Left colon (tissue), 2 donors: Measurements from ENCODE around the gene SIAH3. TPM values are rescaled to one million over a fixed set of nuclear protein-coding genes. Genes with fewer than 3 reads are reported as not detected.

ENCODE experiments used
- ATAC-seq: fragments of 200-7000 bp; cut with Tn5 transposase; one replicate; pipeline ENCODE4 v1.9.1; 2020; ENCODE audit warnings: mild to moderate bottlenecking, moderate library complexity
- DNase-seq, 2 donors: peaks; one replicate each; pipeline ENCODE4 v3.0.0-alpha.2; 2020
- intact Hi-C, 2 donors: fragments of 100-400 bp; cut with DNase I in 1 of 2; cut with micrococcal nuclease in 1 of 2; formaldehyde crosslinking; loops; one replicate each; pipeline versions ENCODE4 v1.11.2 to v1.14.0; 2022; cut with DNase I, micrococcal nuclease
- total RNA-seq, 2 donors: library from RNA; stranded (reverse); fragmentation: NEBNext Ultra II Directional; extraction: Animal tissue kit (Norgen Biotek cat#: 25700); gene quantifications; one replicate each; pipeline ENCODE4 v1.2.1, GENCODE V29; 2021
- donor health status: DM: no; HTN: no; CAD: no.
- donor health status: DM: yes; HTN: yes; CAD: no.

Gene SIAH3
- total RNA-seq, 2 donors from 2014 or later: not detected

DNA sequence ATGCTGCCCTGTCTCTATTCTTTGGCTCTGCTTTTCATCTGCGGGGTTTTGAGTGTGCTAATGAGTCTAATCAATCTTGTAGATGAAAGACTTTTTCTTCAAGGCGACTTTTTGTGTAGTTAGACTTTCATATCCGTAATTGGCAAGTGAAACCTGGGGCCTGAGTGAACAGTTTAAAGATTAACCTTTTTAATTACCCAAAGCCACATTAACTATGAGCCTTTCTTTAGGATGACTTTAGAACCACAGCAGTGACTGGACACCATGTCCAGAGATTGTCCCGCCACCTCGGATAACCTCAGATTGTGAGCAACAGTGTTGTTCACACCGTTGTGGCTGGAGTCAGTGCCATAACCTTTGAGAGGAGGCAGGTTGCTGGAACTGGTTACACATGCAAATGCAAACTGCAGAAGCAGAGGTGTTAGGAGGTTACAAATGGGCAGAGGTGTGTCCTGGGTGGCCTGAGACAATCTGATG lies 58.7 kb downstream of the SIAH3 start:
- intact Hi-C loops: no loop called here
- DNase-seq: no peak
- ATAC-seq: peak; percentile 88

DNA sequence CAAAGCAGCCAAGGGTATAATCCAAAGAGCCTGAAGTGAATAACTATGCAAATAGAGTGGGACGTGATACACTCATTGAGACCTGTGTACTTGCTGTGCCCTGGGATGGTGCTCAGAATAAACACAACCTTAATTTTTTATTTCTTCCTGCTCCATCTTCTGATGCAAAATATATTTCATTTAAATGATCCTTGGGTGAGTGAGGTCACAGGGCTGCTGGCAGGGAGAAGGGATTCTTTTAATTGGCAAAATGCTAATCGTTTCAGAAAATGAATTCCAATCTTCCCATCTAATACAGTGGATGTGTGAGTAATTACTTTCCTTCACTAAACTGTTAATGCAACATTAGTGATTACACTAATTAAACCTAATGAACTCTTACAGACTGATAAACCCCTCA lies 63.5 kb downstream of the SIAH3 start:
- ATAC-seq (no peak), DNase-seq (no peak)
- intact Hi-C loops: no loop called here

DNA sequence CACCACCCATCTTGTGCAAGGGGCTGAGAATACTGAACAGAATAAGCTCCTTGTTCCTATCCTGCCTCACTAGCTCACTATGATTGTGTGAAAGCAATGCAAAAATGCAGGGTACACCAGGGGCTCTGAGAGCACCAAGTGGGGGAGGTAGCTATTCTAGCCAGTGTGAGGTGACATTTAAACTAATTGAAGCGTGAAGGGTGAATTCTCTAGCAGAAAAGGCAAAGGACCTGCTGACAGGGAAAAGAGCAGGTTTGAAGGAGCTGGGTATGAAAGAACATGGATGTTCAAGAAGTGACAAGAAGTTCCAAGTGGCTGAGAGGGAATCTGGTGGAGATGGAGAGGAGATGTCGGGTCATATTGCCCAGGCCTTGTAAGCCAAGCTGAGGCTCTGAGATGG lies 64.2 kb downstream of the SIAH3 start:
- ATAC-seq: no peak
- no peak for DNase-seq
- intact Hi-C loops: no loop called here

DNA sequence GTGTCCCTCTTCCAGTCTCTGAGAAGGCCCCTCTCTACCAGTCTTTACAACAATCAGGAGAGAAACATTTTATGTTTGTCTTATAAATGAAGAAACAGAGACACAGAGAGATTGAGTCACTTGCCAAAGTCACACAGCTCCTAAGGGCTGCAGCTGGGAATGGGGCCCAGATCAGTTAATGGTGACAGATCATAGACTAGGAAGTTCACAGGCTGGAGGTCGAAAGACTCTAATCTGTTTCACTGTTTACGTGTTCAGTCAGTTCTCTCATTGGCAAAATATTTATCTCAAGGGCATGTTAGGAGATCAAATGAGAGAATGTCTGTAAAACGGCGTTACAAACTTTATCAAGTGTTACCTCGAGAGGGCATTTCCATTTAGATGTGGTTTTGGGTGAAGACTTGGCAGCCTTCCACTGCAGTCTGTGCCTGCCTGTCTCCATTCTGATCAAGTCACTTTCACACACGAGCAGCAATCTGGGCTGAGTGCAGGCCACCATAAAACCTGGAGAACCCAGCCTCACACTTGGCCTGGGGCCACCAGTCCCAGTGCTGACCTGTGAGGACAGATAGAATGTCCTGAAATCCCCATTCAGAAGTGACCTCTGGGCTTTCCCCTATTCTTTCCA lies 65.1 kb downstream of the SIAH3 start:
- no peak for ATAC-seq
- intact Hi-C loops: no loop called here
- DNase-seq: no peak

DNA sequence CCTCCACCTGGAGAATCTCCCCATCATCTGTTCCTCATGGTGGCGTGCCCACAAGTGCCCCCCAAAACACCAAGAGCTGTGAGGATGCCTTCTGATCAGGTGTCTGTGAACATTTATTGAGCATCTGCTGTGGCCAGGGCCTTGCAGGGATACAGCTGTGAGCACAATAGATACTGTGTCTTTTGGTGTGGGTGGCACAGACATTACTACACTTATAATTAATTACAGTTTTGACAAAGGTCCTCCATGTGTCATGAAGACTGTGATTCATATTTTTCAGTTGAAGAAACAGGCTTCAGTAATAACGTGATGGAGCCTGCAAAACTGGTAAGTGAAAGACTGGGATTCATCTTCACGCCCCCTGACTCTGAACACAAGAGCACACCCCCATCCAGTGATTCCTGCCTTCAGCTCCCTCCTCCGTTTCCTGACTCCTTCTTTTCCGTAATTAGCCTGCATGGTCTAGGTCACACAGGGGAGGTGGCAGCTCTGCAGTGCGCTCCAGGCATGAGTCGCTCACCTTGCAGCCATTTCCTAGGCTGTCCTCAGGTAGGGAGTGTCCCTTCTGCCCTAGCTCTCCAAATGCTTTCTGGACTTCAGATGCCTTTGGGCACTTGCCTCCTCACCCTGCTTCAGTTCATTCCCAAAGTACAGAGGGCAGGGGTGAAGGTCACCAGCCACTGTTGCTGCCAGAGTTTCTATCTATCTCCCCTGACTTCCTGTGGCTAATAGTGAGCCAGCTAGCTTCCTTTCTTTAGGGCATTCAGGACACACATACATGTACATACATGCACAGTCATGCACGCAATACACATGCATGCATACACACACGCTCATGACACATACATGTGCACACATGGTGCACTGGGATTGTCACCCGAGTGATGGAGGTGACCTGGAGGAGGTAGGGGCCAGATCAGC lies 66.5 kb downstream of the SIAH3 start:
- no peak for DNase-seq
- ATAC-seq: no peak
- intact Hi-C loops: no loop called here

DNA sequence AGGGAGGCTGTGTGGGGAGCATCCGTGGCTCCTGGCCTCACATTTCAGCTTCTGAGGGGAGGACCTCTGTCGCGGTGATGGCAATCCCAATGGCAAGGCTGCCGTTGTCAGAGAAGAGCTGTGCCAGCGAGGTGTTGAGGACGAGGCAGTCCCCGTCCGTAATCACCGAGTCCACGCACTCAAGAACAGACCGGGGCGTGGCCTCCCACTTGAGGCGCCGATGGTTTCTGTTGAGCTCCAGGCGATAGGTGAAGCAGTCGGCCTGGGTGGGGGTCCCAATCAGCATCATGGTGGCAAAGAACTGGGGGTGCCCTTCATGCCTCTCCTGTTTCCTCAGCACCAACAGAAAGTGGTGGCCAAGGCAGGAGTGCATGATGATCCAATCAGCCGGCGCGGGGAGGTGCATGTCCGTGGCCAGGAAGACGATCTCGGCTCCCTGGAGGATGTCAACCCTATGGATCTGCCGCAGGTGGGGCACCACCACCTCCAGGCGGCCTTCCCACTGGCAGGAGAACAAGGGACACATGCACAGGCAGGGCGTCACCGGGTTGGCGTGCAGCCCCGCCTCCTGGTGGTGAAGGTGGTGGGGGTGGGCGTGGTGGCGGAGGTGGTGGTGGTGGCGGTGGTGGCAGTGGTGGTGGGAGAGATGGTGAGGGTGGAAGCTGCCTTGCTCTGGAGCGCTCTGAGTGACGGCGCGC lies 68.1 kb downstream of the SIAH3 start:
- intact Hi-C loops: no loop called here
- no peak for ATAC-seq

DNA sequence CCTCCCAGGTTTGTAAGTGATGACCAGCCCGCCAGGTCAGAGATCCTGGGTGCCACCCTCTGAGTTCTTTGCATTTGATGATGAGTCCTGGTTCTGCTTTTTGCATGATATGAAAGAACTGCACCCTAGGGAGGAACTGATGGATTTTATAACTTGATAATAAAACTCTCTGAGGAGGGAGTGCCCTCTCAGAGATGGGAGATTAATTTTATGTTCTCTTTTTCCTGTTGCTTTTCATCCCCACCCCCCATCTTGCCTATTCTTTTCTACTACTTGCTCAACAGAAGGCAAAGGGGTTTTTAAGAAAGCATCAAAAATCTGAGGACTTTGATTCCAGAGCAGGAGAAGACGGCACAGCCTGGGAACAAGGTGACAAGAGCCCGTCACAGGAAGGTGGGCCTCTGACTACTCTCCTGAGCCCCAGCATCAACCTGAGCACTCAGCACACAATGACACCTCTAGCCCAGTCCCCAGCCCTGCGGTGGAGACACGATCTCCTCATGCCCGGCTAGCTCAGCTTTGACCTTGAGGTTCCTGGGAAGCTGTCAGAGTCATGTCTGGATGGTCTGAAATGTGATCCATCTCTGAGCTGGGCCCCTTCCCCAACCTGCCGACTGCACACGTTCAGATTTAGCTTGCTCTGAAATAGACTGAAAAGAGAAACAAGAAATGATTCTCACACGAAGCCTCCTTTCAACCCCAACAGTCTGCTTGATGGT lies 69.1 kb downstream of the SIAH3 start:
- intact Hi-C loops: no loop called here
- peak; percentile 87 for ATAC-seq
- DNase-seq: peak in 1 of 2 donors; percentile 9

More for the DNA sequence above, 68.1 kb downstream of the SIAH3 start:
- no peak for DNase-seq

DNA sequence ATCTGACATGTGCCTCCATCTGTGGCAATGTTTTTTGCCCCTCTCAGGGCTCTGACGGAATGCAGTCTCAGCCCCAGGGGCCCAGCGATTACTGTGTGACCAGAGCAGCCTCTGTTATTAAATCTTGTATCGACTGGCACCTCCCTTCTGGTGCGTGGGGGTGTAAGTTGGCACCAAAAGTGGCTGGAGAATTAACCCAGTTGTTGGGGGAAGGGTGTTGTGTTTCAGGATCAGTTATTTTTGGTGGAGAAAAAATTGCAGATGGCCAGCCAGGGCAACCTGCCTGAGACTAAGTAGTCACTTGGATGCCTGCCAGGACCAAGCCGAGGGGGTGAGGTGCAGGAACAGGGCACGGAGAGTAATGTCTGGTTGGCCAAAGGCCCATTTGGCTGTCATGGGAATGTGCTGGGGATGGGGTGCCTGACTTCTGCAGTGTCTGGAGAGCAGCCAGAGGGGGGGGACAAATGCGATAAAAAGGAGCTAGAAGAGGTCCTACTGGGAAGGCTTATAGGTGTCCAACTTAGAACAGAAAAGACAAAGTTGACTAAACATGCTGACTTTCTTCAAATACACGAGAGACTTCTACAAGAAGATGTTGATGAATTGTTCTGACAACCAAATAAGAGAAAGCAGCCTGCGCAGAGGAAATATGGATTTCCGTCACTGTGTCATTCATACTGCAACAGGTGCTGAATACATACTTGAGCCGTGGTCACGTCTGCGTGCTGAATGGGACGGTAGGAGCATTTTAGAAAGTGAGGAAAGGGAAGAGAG lies 69.8 kb downstream of the SIAH3 start:
- ATAC-seq (peak; percentile 67), DNase-seq (peak; percentile 52 to 68)
- intact Hi-C loops: no loop called here

DNA sequence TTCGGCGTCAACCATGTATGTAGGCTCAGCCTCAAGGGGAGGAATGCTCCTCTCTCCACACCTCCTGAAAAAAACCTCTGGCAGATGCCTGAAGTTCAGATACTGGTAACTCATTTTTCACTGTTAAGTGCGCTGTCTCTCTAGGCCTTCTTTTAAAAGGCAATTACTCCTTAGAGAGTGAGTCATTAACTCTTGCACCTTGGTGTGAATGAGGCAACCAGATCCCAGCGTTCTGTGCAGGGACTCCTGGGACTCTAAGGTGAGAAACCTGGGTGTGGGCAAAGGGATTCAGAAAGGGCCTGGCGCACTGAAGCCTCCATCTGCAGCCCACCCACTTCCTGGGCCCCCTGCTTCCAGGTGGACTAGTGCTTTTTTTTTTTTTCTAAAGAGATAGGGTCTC lies 71.7 kb downstream of the SIAH3 start:
- ATAC-seq (no peak), DNase-seq (no peak)
- intact Hi-C loops: no loop called here

DNA sequence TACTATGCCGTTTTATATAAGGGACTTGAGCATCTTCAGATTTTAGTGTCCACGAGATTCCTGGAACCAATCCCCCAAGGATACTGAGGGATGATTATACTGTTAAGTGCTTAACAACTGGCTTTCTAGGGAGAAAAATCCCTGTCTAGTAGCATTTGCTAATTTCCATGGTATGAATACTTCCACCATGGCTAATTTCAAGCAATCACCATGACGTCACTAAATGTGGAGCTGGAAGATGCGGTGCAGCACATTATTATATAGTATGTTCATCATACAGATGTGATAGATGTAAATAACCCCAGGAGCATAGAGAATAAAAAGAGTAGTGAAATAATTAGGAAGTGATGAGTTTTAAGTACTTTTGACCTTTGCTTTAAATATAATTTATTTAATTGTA lies 72.7 kb downstream of the SIAH3 start:
- ATAC-seq: no peak
- no peak for DNase-seq
- intact Hi-C loops: no loop called here

DNA sequence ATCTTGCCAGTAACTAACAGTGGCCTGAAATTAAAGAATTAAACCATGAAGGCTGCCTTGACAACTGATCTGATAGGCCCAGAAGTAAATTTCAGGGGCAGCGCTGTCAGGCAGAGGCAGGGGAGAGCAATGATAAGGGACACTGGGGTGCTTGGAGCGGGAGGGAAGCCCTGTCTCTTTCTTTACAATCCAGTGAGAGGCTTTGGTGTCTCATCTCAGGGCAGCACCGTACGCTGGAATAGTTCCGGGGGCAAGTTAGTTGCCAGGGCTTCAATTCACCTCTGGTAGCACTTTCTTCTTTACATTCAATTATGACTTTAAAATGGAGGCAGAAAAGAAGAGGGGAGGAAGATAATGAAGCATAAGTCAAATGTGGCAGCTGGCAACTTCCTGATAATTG lies 74.8 kb downstream of the SIAH3 start:
- intact Hi-C loops: no loop called here
- no peak for ATAC-seq
- no peak for DNase-seq

DNA sequence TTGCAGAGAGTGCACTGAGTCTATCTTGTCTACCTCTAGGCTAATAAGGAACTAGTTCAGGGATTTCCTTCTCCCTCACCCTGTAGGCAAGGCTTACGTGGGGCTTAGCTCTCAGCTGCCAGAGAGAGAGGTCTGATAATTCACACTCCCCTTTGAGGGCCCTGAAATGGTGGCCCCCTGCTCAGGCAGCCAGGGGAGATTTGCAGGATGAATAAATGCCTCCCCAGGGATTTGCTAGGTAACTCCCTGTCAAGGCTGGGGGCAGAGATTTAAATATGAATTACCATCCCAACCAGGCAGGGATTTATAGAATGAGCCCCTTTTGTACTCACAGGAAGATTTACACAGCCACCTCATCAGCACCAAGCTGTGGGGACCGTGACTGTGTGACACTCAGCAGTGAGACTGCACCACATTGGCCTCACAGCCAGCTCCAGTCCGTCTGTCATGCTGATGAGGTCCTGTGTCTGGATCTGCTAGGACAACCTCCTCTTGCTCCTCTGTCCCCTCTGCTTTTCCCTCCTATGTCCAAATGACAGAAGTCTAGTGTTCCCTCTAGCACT lies 76.1 kb downstream of the SIAH3 start:
- ATAC-seq (no peak), DNase-seq (no peak)
- intact Hi-C loops: no loop called here

DNA sequence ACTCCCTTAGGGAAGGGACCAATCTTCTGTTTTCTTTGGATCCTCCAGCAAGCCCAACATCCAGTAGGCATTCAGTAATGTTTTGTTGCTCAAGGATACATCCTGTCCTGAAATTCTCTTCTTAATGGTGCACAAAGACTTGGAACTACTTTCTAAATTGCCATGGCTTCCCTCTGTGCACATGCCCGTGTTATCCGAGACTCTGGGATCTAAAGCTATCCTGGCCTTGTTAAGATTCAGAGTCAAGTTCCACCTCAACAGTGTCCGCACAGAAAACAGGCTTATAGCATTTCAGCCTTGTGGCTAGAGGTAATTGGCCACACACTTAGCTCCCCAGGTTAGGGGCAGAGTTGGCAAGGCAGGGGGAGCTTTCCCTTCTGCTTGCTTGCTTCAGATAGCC lies 77.6 kb downstream of the SIAH3 start:
- no peak for DNase-seq
- ATAC-seq: no peak
- intact Hi-C loops: no loop called here

DNA sequence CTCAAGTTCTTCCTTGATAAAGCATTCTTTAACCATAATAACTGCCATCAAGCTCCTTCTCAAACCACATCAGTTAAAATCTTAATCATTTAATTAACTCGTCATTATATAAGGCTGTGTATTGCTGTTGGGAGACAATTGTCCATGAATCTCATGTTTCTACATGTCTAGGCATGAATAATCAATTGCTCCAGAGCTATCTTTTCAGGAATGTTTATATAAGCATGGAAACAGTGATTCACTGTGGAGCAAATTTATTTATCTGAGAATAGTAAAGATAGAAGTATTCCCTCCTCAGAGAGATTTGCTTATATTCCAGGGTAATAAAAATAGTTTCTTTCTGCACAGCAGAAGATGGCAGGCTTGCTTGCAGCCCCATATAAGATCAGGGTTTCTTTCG lies 78.3 kb downstream of the SIAH3 start:
- intact Hi-C loops: no loop called here
- no peak for ATAC-seq
- DNase-seq: no peak

DNA sequence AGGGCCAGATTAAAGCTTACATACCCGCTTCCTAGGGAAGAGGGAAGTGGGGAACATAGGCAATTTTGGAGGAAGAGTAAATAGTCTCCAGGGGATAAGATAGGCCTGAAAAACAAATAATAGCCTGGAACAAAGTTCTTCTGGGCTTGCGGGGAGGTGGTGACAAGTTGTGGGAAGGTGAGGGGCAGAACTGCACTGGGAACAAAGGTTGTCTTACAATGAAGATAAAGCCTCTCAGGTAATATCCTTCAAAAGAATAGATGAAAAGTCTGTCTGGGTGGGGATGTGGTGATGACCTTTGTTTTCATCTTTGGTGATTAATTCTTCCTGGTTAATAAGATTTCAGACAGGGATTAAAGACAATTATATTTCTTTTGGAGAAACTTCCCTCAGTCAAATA lies 80.7 kb downstream of the SIAH3 start:
- intact Hi-C loops: no loop called here
- no peak for DNase-seq
- no peak for ATAC-seq

DNA sequence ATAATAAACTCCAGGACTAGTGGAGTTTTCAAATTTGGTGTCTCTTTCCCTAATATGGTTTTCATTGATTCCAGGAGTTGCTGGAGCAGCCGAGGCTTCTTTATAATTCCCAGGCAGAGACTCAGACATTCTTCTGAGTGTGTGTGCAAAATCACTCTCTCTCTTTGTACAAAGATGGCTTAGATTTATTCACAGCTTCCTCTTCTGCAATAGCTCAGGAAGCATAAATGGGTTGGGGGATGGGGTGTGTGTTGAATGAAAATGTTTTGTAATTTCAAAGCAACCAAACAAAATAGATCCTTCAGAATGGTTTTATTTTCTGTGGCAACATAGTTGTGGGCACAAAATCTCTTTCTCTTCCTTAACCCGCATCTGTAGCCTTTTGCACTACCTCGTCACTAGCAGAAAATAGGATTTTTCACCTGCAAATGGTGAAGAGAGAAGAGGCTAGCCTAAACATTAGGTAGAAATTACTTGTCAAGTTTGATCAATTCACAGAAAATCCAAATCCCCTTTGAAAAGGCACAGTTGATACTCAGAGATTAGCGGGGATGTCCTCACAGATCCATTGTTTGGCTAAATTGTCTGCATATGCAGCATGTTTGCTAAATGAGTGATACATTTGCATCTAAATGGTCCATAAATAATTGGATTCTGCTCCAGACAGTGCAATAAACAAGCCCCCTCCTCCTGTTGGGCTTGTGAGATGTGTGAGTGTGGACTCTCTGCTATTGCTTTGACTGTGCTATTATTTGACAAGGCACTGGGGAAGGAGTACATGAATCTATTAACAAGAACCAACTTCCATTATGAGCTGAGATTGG lies 82.7 kb downstream of the SIAH3 start:
- ATAC-seq: no peak
- DNase-seq: no peak

DNA sequence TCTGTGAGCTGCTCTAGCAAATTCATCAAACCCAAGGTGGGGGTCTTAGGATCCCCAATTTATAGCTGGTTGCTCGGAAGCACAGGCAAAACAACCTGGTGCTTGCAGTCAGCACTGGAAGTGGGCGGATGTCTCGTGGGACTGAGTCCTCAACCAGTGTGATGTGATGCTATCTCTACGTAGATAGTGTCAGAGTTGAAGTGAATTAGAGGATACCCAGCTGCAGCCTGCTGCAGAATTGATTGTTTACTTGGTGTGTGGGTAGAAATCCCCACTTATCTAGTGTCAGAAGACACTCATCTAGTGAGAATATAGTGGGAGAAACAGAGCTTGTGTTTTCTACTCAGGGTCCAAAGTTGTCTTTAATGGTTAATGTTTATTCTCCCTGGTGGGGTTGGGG lies 86.1 kb downstream of the SIAH3 start:
- DNase-seq: no peak
- intact Hi-C loops: no loop called here
- ATAC-seq: no peak

More for the DNA sequence above, 82.7 kb downstream of the SIAH3 start:
- intact Hi-C loops: no loop called here
